GM18498 (cell line): ENCODE results near the gene SLC26A9.

Experiments used
- ATAC-seq: cut with Tn5 transposase; IDR thresholded peaks from one replicate; pipeline ENCODE4 v1.9.1; 2021; ENCODE audit warnings: mild to moderate bottlenecking, moderate library complexity; ENCODE audit not compliant: unreplicated experiment

Gene SLC26A9, protein sequence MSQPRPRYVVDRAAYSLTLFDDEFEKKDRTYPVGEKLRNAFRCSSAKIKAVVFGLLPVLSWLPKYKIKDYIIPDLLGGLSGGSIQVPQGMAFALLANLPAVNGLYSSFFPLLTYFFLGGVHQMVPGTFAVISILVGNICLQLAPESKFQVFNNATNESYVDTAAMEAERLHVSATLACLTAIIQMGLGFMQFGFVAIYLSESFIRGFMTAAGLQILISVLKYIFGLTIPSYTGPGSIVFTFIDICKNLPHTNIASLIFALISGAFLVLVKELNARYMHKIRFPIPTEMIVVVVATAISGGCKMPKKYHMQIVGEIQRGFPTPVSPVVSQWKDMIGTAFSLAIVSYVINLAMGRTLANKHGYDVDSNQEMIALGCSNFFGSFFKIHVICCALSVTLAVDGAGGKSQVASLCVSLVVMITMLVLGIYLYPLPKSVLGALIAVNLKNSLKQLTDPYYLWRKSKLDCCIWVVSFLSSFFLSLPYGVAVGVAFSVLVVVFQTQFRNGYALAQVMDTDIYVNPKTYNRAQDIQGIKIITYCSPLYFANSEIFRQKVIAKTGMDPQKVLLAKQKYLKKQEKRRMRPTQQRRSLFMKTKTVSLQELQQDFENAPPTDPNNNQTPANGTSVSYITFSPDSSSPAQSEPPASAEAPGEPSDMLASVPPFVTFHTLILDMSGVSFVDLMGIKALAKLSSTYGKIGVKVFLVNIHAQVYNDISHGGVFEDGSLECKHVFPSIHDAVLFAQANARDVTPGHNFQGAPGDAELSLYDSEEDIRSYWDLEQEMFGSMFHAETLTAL

DNA sequence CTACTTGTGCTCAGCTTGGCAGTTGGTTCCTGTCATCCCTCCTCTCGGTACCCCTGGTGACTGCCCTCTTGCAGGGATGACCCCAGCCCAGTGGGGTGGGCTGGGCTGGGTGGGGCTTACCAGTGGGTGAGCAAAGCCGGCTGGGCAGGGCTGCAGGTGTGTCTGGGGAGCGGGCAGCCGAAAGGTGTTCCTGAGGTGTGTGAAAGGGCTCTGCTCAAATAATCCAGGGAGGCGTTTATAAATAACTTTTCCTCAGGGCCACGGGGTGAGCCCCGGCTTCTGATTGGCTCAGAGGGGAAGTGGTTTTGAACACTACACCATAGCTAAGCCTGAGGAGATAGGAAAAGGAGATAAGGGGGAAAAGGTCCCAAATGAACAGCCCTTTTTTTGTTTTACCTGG lies at the start of gene SLC26A9:
TSS of gene SLC26A9 (minus strand) at position 212 of the 400 bp plus-strand sequence. CDS start 7,636 bp downstream, outside the sequence.
- no peak for ATAC-seq

DNA sequence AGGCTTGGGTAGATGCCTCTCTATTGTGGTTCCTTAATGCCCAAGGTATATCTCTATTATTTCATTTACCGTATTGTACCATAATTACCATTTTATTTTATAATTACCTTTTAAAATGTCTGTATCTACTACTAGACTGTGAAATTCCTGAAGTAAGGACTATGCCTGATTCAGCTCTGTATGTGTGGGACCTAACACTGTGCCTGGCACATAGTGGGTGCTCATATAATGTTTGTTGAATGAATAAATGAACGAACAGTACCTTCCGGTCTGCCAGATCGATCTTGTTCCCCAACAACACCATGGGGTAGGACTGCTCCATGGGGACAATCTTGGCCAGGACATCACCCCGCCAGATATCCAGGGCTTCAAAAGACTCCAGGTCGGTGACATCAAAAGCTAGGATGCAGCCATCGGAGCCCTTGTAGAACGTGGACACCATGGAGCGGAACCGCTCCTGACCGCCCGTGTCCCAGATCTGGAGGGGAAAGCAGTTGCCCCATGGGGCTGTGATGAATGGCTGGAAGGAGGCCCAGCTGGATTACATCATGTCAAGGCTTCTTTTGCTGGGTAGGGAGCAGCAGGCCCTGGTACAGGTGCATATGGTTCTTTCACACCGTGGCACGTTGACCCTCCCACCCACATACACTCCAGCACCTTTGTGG lies 49.1 kb upstream of the SLC26A9 start:
- no peak for ATAC-seq

DNA sequence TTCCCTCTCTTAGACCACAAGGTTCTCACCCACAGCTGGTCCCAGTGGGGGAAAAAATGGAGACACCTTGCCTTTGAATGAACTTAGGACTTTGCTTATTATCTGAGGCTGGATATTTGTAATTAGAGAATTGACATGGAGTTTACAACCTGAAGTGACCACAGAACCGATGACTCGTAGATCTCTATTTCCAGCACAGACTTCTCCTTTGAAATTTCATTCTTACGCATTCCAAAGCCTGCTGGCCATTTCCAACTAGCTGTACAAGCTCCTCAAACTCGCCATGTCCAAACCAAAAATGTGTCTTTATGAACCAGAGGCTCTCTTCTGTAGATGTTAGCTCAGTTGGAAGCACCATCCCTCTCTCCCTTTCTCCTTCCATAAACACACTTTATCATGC lies 48.0 kb upstream of the SLC26A9 start:
- ATAC-seq: no peak

DNA sequence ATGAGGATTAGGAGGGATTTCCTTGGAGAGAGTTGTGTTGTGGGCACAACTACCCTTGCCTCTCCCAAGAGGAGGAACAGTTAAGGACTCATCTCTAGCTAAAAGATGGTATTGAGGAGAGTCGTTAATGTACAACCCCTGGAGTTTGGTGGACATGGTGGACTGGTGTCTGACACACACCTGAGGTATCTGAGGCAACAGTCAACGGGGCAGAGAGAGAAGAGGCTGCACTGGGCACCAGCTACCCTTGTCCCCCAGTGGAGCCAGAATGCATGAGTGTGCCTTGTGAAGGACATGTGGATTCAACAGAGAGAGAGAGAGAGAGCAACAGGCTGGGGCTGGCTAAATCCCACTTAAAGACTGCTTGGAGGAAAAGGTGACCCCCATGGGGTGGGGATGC lies 47.0 kb upstream of the SLC26A9 start:
- ATAC-seq: no peak

DNA sequence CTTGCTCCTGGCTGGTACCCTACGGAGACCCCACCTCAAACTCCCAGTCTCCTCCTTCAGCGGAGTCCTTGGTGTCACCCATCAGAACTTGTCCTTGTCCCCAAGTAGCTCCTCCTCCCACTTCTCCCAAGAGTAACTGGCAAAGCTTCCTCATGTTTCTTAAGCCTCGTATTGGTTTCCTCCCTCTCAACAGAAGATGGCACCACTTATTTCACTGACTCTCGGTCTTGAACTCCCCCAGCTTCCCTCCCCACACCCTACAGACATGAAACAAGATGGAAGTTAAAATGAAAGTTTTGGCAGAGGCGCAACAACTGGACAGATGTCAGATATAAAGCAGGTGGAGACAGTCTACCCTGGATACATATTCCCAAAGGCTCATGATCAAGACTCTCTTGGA lies 46.5 kb upstream of the SLC26A9 start:
- ATAC-seq: no peak

DNA sequence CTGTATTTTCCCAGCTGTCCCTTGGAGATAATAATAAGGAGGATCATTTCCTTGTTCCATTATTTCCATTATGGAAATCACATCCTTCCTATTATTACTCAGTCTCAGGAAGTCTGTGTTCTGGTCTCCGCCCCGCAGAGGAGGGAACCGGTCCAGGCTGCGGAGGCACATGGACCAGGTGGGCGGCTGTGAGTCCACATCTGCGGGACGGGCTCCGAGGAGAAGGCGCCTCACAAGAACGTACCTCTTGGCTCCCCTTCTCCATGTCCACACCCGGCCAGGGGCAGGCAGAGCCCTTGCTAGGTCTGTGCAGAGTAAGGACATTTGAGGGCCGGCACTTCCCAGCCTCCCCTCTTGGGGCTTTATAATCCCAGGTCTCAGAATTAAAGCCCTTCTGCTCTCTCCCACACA lies 45.3 kb upstream of the SLC26A9 start:
- ATAC-seq: no peak

DNA sequence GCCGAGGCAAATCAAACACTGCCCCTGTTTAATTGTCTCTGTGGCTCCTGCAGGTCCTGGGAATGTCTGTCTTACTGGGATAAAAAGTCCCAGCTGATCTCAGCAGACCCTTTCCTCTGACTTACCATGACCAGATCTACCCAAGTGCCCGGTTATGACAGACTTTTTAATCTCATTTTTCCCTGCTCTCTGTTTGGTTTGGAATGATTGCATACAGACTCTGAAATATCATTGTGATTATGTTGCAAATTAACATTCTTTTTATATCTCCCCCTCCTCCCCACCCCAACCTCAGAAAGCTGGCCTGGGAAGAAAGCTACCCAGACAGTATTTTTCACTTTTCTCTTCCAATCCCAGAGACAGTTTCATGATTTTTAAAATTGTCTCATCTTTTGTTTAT lies 43.6 kb upstream of the SLC26A9 start:
- no peak for ATAC-seq

DNA sequence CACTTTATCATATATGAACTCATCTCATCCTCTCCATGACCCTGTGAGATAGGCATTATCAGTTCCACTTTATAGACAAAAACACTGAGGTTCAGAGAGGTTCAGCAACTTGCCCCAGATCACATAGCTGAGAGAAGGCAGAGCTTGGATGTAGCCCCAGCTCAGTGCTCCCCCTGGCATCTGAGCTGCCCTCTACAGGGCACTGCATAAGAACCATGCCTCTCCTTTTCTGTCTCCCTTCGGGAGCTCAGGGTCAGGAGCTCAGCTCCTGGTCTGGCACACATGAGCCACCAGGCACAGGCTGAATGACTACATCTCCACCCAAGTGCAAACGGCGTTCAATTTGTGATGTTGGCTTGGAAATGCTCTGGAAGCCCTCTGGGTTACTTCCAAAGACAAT lies 43.0 kb upstream of the SLC26A9 start:
- ATAC-seq: no peak

DNA sequence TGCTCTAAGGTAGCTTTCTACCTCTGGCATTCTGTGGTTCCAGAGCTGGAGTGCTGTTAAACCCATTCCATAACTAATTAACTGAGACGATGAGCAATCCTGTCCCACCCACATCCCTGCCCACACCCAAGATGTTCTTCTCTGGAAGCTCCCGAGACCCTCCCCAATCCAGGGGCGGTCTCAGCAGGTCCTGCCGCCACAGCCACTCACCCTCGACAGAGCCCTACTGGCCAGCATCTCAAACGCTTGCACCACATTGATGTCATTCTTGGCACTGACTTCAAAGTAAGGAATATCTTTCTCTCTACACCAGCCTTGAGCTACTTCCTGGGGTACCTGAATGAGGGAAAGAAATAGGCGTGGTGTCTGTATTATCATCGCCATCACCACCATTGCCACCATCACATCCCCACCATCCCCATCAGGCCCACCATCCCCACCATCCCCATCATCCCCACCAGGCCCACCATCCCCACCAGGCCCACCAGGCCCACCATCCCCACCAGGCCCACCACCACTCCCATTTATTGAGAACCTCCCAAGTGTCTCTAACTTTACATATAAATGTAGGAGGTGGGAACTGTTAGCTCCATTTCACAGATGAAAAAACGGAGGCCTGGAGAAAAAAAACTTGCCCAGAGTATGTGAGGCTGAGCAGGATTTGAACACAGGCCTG lies 42.2 kb upstream of the SLC26A9 start:
- ATAC-seq: no peak

DNA sequence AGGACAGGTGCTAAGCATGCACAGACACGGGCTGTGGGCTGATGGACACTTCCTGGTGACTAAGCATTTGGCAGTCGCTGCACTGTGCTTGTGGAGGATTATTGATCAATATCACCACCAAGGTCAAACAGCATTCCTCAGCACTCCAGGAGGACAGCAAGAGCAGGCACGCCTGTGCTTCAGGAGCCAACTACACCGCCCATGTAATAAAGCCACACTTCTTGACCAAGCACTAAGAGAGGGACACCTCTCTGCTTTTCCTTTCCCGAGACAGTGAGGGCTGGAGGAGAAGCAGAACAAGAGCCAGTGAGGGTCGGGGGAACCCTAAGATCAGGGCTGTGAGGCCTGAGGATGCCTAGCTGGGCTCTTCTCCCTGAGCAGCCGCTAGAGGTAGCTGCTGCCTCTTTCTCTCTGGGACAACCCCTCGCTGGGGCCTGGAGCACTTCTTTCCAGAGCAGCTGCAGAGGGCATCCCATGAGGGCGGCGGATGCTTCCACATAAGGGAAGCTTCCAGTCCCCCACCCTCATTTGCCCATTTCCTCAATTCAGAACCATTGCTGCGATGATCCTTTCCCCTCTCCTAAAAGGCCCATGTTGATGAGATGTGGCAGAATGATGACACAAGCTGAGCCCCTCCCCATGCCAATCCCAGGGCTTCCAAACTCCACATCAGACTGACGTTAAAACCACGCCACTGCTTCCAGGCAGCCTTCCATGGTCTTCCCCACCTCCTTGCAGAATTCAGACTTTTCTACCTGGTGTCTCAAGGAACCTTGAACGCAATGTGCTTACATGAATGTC lies 40.9 kb upstream of the SLC26A9 start:
- peak; percentile 65 for ATAC-seq

DNA sequence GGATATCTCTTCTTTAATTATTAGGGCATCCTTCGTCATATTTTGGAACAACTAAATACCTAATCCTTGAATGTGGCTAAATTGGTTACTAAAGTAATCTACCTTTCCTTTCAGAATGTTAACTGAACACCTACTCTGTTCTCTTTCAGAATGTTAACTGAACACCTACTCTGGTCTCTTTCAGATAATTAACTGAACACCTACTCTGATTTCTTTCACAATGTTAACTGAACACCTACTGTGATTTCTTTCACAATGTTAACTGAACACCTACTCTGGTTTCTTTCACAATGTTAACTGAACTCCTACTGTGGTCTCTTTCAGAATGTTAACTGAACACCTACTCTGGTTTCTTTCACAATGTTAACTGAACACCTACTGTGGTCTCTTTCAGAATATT lies 38.0 kb upstream of the SLC26A9 start:
- no peak for ATAC-seq

DNA sequence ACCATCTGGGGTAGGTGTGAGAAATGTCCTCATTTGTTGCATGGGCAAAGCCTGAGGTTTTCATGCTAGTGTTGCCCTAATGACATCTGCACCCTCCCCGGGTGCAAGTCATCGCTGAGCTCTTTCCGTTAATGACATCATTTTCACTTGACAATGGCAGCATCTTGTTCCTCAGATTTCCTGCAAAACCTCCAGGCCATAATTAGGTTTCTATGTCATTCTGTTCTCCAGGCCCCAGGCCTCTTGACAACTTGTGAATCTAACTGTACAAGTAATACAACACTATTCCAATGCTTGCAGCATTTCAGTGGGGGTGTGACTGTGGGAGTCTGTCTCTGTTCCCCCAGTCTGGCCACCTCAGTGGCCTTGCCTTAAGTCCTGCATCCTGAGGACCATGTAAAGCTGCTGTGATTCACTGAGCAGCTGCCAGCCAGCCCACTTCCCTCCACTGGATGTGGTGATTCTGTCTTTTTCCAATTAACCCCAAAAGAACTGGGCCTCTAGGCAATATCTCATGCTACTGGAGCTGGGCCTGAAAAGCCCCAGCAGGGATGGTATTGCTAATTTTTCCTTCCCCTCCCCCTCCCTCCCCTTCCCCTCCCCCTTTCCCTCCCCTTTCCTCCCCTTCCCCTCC lies 37.1 kb upstream of the SLC26A9 start:
- ATAC-seq: no peak

DNA sequence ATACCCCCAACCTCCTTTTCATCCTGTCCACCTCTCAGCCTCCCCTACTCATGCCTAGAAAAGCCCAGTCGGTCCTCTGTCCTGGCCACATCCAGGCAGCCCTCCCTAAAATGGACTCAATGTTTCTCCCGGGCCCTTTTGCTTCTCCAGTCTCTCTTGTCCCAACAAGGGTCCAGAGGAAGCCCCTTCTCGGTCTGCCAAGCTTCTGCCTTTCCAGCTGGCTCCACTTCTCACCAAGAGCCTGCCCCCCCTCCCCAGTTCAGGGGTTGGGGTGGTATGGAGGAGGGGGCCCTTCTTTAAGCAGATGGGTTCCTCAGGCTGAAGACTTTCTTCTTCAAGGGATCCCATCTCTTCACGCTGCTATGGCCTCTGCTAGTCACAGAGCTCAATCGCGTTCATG lies 36.0 kb upstream of the SLC26A9 start:
- ATAC-seq: no peak

DNA sequence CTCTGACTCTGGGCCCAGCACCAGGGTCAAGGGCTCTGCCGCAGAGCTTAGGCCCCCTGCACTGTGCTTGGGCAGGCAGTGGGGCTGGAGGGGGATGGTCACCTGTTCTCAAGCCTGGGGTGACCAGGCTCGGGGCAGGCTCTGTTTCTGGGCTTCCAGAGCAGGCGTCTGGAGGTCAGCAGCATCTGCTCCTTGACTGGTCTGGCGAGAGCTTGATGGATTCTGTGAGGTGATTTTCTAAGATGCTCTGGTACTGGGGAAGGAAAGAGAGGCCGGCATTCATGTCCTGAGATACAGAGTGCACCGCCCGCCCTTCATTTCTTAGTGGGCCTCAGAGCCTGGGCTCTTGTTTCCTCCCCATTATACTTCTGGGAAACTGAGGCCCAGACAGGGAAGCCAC lies 35.4 kb upstream of the SLC26A9 start:
- ATAC-seq: no peak

DNA sequence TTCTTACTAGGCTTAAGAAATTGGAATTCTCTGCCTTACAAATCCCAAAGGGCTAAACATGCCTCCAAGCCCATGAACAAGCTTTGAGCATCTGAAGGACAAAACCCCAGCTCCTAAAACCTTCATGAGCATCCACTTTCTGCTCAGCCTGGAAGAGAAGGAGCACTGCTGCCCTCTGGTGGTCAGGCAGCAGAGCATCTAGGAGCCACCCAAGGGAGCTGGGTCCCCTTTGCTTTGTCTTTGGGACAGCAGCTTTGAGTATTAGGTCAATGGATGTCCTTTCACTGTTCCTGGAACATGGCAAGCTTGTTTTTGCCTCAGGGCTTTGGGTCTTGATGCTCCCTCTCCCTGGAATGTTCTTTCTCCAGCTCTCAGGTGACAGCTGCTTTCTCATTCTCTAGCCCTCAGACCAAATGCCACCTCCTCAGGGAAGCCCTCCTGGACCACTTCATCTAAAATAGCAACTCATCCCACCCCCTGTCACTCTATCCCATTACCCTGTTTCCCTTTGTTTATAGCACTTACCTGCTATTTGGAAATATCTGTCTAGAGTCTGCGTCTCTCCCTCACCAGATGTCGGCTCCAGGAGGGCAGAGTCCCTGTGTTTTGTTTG lies 34.3 kb upstream of the SLC26A9 start:
- no peak for ATAC-seq

DNA sequence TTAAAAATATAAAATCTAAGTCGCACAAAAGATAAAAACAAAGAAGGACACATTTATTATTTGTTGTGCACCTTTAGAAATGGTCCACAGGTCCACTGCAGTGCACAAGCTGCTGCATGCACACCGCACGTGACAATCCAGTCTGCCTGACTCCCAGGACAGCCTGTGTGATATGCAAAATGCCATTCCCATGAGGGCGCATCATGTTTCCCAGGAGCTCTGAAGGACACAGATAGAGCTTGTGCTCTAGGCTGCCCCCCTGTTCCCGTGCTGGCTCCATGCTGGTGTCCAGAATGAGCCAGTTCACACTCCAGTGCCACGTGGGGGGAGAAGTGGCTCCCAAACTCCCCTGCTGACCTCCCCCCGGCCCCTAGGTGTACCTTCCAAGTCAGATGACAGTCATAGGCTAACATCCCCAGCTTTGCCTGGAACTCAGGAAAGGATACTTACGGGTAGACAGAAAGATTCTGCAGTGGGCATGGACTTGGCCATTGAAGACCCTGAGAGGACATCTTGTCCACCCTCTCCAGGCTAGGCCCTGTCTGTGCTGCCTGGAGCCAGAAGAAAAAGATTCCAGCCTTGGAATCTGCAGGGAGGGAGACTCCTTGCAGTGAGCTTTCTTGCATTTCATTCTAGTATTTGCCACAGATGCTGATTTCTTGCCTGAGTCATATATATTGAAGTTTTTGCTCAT lies 33.6 kb upstream of the SLC26A9 start:
- no peak for ATAC-seq

DNA sequence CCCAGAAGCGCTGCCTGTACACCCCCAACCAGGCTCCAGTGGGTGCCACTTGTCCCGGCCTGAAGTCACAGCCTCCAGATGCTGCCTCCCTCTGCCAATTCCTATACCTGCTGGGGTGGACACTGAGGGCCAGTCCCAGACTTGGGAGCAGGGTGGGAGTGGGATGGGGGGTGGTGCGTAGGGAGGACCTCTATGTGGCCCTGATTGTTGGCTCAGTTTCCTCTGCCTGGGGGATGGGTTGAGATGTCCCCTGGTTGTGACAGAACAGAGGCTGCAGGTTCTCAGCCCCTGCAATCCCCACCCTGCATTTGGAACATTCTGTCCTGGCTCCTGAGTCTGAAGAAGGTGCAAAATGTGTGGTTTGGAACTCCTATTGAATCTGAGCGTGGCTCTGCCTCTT lies 32.8 kb upstream of the SLC26A9 start:
- ATAC-seq: no peak

DNA sequence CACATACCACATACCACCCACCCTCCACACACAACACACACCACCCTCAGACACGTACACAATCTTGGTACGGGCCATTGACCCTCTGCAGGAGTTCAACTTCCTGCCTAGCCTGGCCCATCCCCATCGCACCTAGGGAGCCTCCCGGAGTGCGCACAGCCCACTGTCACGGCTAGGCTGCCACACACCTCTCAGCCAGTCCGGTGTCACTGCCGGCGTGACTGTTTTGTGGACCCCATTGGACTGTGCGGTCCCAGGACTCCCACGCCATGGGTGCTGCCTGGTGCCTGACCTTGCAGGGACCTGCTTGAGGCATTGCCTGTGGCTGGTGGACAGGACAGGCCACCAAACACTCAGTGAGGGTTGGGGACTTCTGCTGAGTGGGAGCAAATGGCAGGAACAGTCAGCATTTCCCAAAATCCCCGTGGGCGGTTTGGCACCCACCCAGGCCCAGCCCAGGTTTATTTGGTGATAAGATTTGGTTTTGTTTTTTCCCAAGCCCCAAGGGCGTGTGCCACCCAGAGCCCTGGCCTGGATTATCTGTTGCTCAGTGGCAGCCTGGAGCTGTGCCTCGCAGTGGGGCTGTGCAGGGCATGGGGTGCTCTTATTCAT lies 32.2 kb upstream of the SLC26A9 start:
- ATAC-seq: no peak
